Natural killer cell treated with Interleukin-12 subunit alpha and Interleukin-12 subunit beta and Interleukin-15 and Interleukin-18, amount 100 ng/mL, for 72 hours (primary cell): ENCODE measurements around the gene ANKRD39. TPM values are rescaled to one million over a fixed set of nuclear protein-coding genes. Genes with fewer than 3 reads are reported as not detected.
A peak's percentile ranks its signal among the peaks of the same experiment; 100 is the strongest.

Experiments
- ATAC-seq, 2 donors: fragments of 150-1000 bp; cut with Tn5 transposase in 1 of 2; sonication (Bioruptor Pico), chemical (Tn5 transposase) in 1 of 2; 2 replicates each; pipeline ENCODE4 v1.10.0; 2021
- DNase-seq: peaks from one replicate; pipeline ENCODE4 v3.0.0; 2022; ENCODE audit warnings: low spot score
- H3K27ac Mint-ChIP-seq, 2 donors: 1 replicate in 1 of 2; 2 replicates in 1 of 2; pipeline ENCODE4 v1.8.0; 2022; ENCODE audit warnings: mixed read lengths in 2 of 2, mild to moderate bottlenecking in 1 of 2, moderate library complexity in 1 of 2
- H3K27me3 Mint-ChIP-seq, 2 donors: 1 replicate in 1 of 2; 2 replicates in 1 of 2; pipeline ENCODE4 v1.8.0; 2022; ENCODE audit warnings: mixed read lengths in 2 of 2
- H3K36me3 Mint-ChIP-seq: one replicate; pipeline ENCODE4 v1.8.0; 2022; ENCODE audit warnings: mixed read lengths
- H3K4me1 Mint-ChIP-seq, 2 donors: 1 replicate in 1 of 2; 2 replicates in 1 of 2; pipeline ENCODE4 v1.8.0; 2022; ENCODE audit warnings: low read depth in 2 of 2, mixed read lengths in 2 of 2, mild to moderate bottlenecking in 1 of 2
- H3K4me3 Mint-ChIP-seq: one replicate; pipeline ENCODE4 v1.8.0; 2022; ENCODE audit warnings: mixed read lengths
- H3K9me3 Mint-ChIP-seq: 2 replicates; pipeline ENCODE4 v1.8.0; 2022; ENCODE audit warnings: mixed read lengths
- total RNA-seq, 2 donors: library from RNA; stranded (reverse); gene quantifications; one replicate each; pipeline ENCODE4 v1.2.3, GENCODE V29; 2022

ANKRD39 gene
- total RNA-seq, 2 donors from 2014 or later: 27.8 to 41.7 TPM

DNA sequence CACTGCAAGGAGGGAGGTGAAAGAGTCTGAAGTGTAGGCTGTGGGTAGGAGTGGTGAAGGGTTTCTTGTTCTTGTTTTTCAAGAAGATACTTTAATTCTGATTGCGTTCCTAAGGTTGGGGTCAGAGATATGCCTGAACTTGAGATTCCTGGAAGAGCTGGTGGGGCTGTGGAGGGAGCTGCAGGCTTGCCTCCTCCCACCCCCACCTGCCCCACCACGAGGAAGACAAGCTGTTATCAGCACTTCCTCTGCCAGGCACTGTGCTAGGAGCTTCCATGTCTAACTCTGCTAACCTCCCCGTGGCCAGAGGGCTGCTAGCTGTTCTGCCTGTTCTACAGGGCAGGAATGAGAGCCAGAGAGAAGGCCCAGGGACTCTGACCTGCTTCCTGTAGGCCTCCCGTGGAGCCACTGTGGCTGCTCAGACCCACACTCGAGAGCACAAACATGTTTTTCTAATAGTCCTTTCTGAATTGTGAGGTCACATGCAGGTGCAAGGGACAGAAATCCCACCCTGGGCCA lies 27.7 kb downstream of the ANKRD39 start:
- H3K9me3 Mint-ChIP-seq: no peaks in the 10 kb centered on the region
- no peaks in the 10 kb centered on the region for H3K4me1 Mint-ChIP-seq
- no peaks in the 10 kb centered on the region for H3K27me3 Mint-ChIP-seq
- H3K4me3 Mint-ChIP-seq: no peak overlapping the region
- peak overlapping the region in 1 of 2 donors; percentile 4 for H3K27ac Mint-ChIP-seq
- ATAC-seq (no peak), DNase-seq (no peak)
- H3K36me3 Mint-ChIP-seq: peaks cover 16% of the 10 kb centered on the region

DNA sequence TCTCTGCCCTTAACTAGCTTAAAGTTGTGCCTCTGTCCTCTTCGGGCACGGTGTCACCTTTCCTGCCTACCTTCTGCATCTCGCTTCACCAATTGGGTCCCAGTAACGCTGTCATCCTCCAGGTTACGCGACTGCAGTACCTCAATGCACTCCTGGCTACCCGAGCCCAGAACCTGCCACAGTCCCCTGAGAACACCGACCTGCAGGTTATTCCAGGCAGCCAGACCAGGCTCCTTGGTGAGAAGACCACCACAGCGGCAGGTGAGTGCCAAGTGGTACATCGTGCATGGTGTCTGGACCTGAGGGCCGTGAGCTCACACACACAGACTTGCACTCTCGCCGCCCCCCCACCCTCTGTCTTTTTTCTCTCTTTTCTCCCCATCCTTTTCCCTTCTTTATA lies 28.9 kb downstream of the ANKRD39 start:
- DNase-seq: no peak
- Mint-ChIP-seq H3K27ac (no peak overlapping the region), H3K9me3 (no peaks in the 10 kb centered on the region), H3K36me3 (peaks cover 16% of the 10 kb centered on the region), H3K4me1 (no peaks in the 10 kb centered on the region), H3K4me3 (no peak overlapping the region), H3K27me3 (no peaks in the 10 kb centered on the region)
- ATAC-seq: no peak

DNA sequence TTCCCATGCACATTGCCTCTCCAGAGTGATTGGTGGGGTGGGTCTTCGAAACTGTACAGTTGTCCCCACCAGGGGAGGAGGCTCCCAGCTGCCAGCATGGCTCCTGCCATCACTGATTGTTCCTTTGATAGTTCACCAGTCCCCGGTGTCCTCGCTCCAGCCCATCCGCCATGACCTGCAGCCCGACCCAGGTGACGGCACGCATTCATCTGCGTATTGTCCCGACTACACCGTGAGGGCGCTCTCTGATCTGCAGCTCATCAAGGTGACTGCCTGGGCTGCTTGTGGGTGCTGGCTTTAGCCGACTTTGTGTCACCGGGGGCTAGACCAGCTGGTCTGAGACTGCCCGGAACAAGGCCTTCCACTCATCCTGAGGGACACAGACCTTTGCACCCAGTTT lies 29.4 kb downstream of the ANKRD39 start:
- H3K4me3 Mint-ChIP-seq: no peak overlapping the region
- DNase-seq (no peak), ATAC-seq (no peak)
- H3K36me3 Mint-ChIP-seq: peaks cover 16% of the 10 kb centered on the region
- H3K27ac Mint-ChIP-seq: peak overlapping the region; percentile 27 to 77
- no peaks in the 10 kb centered on the region for H3K9me3 Mint-ChIP-seq
- no peaks in the 10 kb centered on the region for H3K27me3 Mint-ChIP-seq
- H3K4me1 Mint-ChIP-seq: no peaks in the 10 kb centered on the region

DNA sequence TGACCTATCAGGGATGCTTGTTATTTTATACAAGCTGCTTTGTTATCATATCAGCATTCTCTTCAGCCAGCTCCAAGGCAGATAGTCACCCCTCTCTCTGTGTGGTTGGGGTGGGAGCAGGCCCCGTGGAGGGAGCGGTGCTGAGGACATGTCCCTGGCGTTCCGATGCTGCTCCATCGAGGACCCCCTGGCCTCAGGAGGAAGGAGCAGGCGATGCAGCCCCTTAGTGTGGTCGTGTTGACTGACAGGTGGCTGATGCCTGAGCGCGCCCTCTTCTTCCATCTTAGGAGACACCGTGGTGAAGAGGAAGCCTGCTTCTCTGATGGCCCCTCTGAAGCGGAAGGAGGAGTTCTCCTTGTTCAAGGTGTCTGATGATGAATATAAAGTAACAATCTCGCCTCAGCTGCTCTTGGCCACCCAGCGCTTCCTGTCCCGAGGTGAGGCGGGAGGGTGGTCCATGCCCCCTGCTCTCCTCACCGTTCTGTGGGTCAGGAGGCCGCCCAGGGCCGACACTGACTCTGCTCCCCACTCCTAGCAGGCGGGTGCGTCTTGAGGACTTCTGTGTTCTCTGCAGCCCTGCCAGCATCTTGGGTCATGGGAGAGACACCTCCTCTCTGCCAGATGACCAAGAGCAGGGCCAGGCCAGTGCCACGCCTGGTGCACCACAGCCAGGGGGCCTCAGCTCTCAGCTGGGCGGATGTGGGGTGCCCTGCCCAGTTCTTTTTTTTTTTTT lies 31.1 kb downstream of the ANKRD39 start:
- Mint-ChIP-seq H3K36me3 (peaks cover 16% of the 10 kb centered on the region), H3K9me3 (no peaks in the 10 kb centered on the region), H3K27ac (no peak overlapping the region), H3K4me3 (no peak overlapping the region), H3K27me3 (no peaks in the 10 kb centered on the region), H3K4me1 (no peaks in the 10 kb centered on the region)
- DNase-seq (no peak), ATAC-seq (no peak)

GRCh38 chr2:96825057-96825456 lies 32.8 kb downstream of the ANKRD39 start:
- ATAC-seq (no peak), DNase-seq (no peak)
- H3K27ac Mint-ChIP-seq: no peak overlapping the region
- H3K9me3 Mint-ChIP-seq: no peaks in the 10 kb centered on the region
- H3K4me3 Mint-ChIP-seq: no peak overlapping the region
- H3K27me3 Mint-ChIP-seq: no peaks in the 10 kb centered on the region
- peaks cover 12% of the 10 kb centered on the region for H3K36me3 Mint-ChIP-seq
- peaks cover 11 to 14% of the 10 kb centered on the region in 2 donors for H3K4me1 Mint-ChIP-seq

DNA sequence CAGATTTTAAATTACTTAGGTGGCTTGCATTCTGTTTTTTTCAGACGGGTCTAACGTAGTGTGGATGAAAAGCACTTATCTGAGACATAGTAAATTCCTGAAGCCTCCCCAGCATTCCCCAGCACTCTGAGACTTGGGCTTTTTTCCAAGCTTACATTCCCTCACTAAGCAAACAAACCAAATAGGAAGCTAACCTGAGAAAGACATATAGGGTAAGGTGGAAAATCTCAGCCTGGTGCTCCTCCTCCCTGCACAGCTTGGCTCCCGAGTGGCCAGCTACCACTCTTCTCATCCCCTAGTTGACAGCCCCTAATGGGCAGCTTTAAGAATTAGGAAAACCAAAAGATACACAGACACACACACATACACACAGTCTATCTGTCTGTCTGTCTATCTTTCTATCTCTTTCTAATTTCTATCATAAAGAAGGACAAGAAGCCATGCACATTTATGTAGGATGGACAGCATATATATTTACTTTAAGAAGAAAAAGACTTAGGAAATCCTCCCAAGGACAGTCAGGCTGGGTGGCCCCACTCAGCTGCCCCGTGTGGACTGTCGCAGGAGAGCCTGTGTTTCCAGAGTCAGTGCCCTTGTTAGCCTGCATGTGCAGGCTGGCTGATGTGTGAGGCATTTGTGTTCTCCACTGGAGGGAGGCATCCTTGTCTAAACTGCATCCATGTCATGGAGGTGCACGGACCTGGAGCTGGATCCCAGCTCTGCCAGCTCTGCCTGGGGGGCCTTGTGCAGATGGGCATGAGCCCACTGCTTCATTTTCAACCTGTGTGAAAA lies 33.5 kb downstream of the ANKRD39 start:
- Mint-ChIP-seq H3K36me3 (peaks cover 6% of the 10 kb centered on the region), H3K27ac (peak overlapping the region in 1 of 2 donors; percentile 47)
- no peak for ATAC-seq

GRCh38 chr2:96823198-96823597 lies 34.6 kb downstream of the ANKRD39 start:
- Mint-ChIP-seq H3K4me1 (peaks cover 30 to 31% of the 10 kb centered on the region in 2 donors), H3K27me3 (no peaks in the 10 kb centered on the region), H3K27ac (no peak overlapping the region), H3K36me3 (peaks cover 4% of the 10 kb centered on the region), H3K4me3 (no peak overlapping the region), H3K9me3 (no peaks in the 10 kb centered on the region)
- DNase-seq (no peak), ATAC-seq (no peak)

More for the DNA sequence above, 33.5 kb downstream of the ANKRD39 start:
- no peaks in the 10 kb centered on the region for H3K9me3 Mint-ChIP-seq
- no peaks in the 10 kb centered on the region for H3K27me3 Mint-ChIP-seq
- no peak for DNase-seq
- peaks cover 19 to 22% of the 10 kb centered on the region in 2 donors for H3K4me1 Mint-ChIP-seq
- no peak overlapping the region for H3K4me3 Mint-ChIP-seq

DNA sequence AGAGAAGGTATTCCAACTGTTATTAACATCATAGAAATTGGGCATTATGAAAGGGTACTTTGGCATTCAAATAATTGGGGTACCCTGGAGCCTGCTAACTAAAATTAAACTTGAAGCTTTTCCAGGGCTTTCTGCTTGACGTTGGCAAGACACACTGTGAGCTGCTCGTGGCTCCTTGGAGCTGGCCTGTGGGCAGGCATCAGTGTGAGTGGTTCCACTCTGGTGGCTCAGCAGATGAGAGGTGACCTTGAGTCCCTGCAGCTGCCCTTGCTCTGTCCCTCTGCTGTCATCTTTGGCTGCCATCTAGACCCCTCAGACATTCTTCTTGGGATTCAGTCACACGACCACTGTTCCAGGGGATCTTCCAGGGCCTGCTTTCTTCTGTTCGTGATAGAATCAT lies 35.0 kb downstream of the ANKRD39 start:
- no peaks in the 10 kb centered on the region for H3K27me3 Mint-ChIP-seq
- no peak for DNase-seq
- H3K27ac Mint-ChIP-seq: no peak overlapping the region
- H3K4me3 Mint-ChIP-seq: no peak overlapping the region
- ATAC-seq: no peak
- no peaks in the 10 kb centered on the region for H3K9me3 Mint-ChIP-seq
- H3K4me1 Mint-ChIP-seq: peaks cover 32 to 35% of the 10 kb centered on the region in 2 donors
- H3K36me3 Mint-ChIP-seq: peaks cover 4% of the 10 kb centered on the region

- Mint-ChIP-seq H3K4me3 (no peak overlapping the region), H3K27me3 (no peaks in the 10 kb centered on the region), H3K4me1 (peaks cover 34 to 40% of the 10 kb centered on the region in 2 donors), H3K27ac (no peak overlapping the region), H3K36me3 (peaks cover 4% of the 10 kb centered on the region), H3K9me3 (no peaks in the 10 kb centered on the region)
- DNase-seq (no peak), ATAC-seq (no peak)
These were observed 36.6 kb downstream of the ANKRD39 start for GRCh38 chr2:96821113-96821675.

- peak overlapping the region; percentile 2 for H3K4me3 Mint-ChIP-seq
- no peak for DNase-seq
- H3K27ac Mint-ChIP-seq: peak overlapping the region in 1 of 2 donors; percentile 9
These were observed 37.8 kb downstream of the ANKRD39 start for GRCh38 chr2:96819876-96820511.

DNA sequence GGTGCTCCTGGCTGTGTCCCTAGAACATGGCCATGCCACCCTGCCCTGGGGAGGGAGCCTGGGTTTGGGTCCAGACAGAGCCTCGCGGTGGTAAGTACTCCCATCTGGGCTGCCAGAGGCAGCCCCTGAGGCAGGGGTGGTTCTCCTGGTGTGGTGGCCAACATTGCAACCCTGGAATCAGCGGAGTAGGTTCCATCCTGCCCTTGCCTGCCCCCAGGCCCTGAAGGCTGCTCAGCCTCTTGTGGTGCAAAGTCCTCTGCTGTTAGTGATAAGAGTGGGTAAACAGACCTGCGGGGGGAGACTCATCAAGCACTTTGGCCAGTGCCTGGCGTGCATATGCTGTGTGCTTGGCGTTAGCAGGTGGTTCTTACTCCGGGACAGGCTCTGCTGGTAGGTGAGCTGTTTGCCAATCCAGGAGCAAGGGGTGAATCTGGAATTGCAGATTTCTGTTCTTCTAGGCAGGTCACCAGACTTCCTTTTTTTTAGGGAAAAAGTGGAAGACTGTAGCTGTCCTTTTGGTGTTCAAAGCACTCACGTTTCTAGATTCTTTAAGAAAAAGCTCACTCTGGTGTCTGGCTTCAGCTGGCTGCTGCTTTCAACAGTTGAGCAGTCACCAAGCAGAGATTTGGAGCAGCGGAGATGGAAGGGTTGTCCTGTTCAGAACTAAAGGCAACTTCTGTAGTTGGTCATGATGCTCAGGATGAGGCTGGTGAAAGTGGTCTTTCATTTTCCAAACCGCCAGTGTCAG lies 38.5 kb downstream of the ANKRD39 start:
- Mint-ChIP-seq H3K4me3 (peak overlapping the region; percentile 85), H3K9me3 (no peaks in the 10 kb centered on the region), H3K27ac (peak overlapping the region in 1 of 2 donors; percentile 9), H3K36me3 (peaks cover 4% of the 10 kb centered on the region), H3K27me3 (no peaks in the 10 kb centered on the region), H3K4me1 (peaks cover 42 to 49% of the 10 kb centered on the region in 2 donors)
- no peak for DNase-seq
- ATAC-seq: no peak

More at GRCh38 chr2:96819876-96820511, 37.8 kb downstream of the ANKRD39 start:
- Mint-ChIP-seq H3K27me3 (no peaks in the 10 kb centered on the region), H3K36me3 (peaks cover 4% of the 10 kb centered on the region), H3K9me3 (no peaks in the 10 kb centered on the region), H3K4me1 (peaks cover 39 to 46% of the 10 kb centered on the region in 2 donors)
- no peak for ATAC-seq

- H3K27me3 Mint-ChIP-seq: no peaks in the 10 kb centered on the region
- DNase-seq (no peak), ATAC-seq (no peak)
- H3K27ac Mint-ChIP-seq: peak overlapping the region in 1 of 2 donors; percentile 41
- H3K4me3 Mint-ChIP-seq: peak overlapping the region; percentile 85
- peaks cover 4% of the 10 kb centered on the region for H3K36me3 Mint-ChIP-seq
- H3K4me1 Mint-ChIP-seq: peaks cover 43 to 49% of the 10 kb centered on the region in 2 donors
- no peaks in the 10 kb centered on the region for H3K9me3 Mint-ChIP-seq
These were observed 39.9 kb downstream of the ANKRD39 start for GRCh38 chr2:96817882-96818281.
